ENCODE data around the gene CNIH3.

CNIH3 gene

GRCh38 chr1:224777180-224777579 lies 161.1 kb downstream of the CNIH3 start:
- TF ChIP-seq CTCF (IDR thresholded peaks at IDR 0.05; ENCODE audit: low read depth, low read length) (no peak), MYC (IDR thresholded peaks at IDR 0.05; ENCODE audit: low read depth, low read length) (no peak), MAX (IDR thresholded peaks at IDR 0.05; ENCODE audit: low read depth, low read length) (no peak), POLR2A (IDR thresholded peaks at IDR 0.05; ENCODE audit: extremely low read depth, insufficient read length) (no peak)
- DNase-seq (ENCODE audit: low read depth), result no peak
- H3K4me3 ChIP-seq (ENCODE audit: low read depth, low read length), result no peak overlapping the region

GRCh38 chr1:224779536-224779935 lies 163.4 kb downstream of the CNIH3 start:
- DNase-seq (ENCODE audit: low read depth), result no peak
- TF ChIP-seq MYC (IDR thresholded peaks at IDR 0.05; ENCODE audit: low read depth, low read length), result no peak
- TF ChIP-seq CTCF (IDR thresholded peaks at IDR 0.05; ENCODE audit: low read depth, low read length), result no peak
- no peak for TF ChIP-seq MAX (IDR thresholded peaks at IDR 0.05; ENCODE audit: low read depth, low read length)
- TF ChIP-seq POLR2A (IDR thresholded peaks at IDR 0.05; ENCODE audit: extremely low read depth, insufficient read length), result no peak
- no peak overlapping the region for H3K4me3 ChIP-seq (ENCODE audit: low read depth, low read length)

- TF ChIP-seq MYC (IDR thresholded peaks at IDR 0.05; ENCODE audit: low read depth, low read length) (no peak), POLR2A (IDR thresholded peaks at IDR 0.05; ENCODE audit: extremely low read depth, insufficient read length) (no peak), CTCF (IDR thresholded peaks at IDR 0.05; ENCODE audit: low read depth, low read length) (no peak), MAX (IDR thresholded peaks at IDR 0.05; ENCODE audit: low read depth, low read length) (no peak)
- DNase-seq (ENCODE audit: low read depth), result no peak
- H3K4me3 ChIP-seq (ENCODE audit: low read depth, low read length), result no peak overlapping the region
Observed at GRCh38 chr1:224780736-224781135, 164.6 kb downstream of the CNIH3 start.

- DNase-seq (ENCODE audit: low read depth), result no peak
- TF ChIP-seq MAX (IDR thresholded peaks at IDR 0.05; ENCODE audit: low read depth, low read length) (no peak), MYC (IDR thresholded peaks at IDR 0.05; ENCODE audit: low read depth, low read length) (no peak), POLR2A (IDR thresholded peaks at IDR 0.05; ENCODE audit: extremely low read depth, insufficient read length) (no peak), CTCF (IDR thresholded peaks at IDR 0.05; ENCODE audit: low read depth, low read length) (no peak)
- no peak overlapping the region for H3K4me3 ChIP-seq (ENCODE audit: low read depth, low read length)
Observed at GRCh38 chr1:224781800-224782199, 165.7 kb downstream of the CNIH3 start.

- no peak for DNase-seq (ENCODE audit: low read depth)
- H3K4me3 ChIP-seq (ENCODE audit: low read depth, low read length), result no peak overlapping the region
- TF ChIP-seq MAX (IDR thresholded peaks at IDR 0.05; ENCODE audit: low read depth, low read length) (no peak), POLR2A (IDR thresholded peaks at IDR 0.05; ENCODE audit: extremely low read depth, insufficient read length) (no peak)
Observed at GRCh38 chr1:224782281-224783000, 166.3 kb downstream of the CNIH3 start.

GRCh38 chr1:224783006-224783651 lies 167.0 kb downstream of the CNIH3 start:
- no peak overlapping the region for H3K4me3 ChIP-seq (ENCODE audit: low read depth, low read length)
- DNase-seq (ENCODE audit: low read depth), result peak; percentile 68
- TF ChIP-seq POLR2A (IDR thresholded peaks at IDR 0.05; ENCODE audit: extremely low read depth, insufficient read length) (no peak), MYC (IDR thresholded peaks at IDR 0.05; ENCODE audit: low read depth, low read length) (peak; percentile 33), CTCF (IDR thresholded peaks at IDR 0.05; ENCODE audit: low read depth, low read length) (no peak), MAX (IDR thresholded peaks at IDR 0.05; ENCODE audit: low read depth, low read length) (peak; percentile 66; the same call in 1 of the 2 replicates)
